ENCODE results near the gene DPEP2. TPM values are rescaled to one million over a fixed set of nuclear protein-coding genes. Genes with fewer than 3 reads are reported as not detected.

The DPEP2 gene
- total and polyA plus RNA-seq, 7 donors, result 0.69 to 11.9 (median 2.5) TPM

DNA sequence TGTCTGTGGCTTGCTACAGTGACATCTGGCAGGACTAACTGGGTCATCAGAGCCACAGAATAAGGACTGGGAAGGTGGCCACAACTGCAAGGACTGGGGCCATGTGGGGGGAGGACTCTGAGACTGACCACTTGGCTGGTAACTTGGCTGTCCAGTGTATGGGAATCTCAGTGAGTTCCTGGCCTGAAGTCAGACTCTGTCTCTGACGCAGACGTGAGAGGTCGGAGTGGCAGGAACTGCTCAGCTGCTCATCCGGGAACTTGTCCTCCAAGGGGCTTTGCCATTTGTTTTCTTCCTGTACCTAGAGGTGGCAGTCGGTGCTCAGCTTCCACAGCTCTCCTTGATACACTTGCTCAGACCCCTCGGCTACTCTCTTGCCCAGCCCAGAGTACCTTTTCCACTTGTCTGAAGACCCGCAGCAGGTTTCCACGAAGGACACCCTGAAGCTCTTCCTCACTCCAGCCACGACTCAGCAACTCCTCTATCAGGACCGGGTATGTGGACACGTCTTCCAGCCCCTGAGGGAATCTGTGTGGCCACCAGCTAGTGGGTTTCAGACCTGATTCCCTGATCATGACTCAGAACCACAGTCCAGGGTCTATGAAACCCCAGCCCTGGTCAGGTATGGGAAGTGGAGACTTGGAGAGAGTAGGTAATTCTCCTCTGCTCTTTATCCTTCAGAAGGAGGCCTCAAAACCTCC lies 11.7 kb downstream of the DPEP2 start:
- TF ChIP-seq EP300 (IDR thresholded peaks at IDR 0.05), result no peak
- TF ChIP-seq POLR2A (IDR thresholded peaks at IDR 0.05), result no peak
- no peak for TF ChIP-seq POLR2AphosphoS5 (IDR thresholded peaks at IDR 0.05)
- TF ChIP-seq, protein P1, sequence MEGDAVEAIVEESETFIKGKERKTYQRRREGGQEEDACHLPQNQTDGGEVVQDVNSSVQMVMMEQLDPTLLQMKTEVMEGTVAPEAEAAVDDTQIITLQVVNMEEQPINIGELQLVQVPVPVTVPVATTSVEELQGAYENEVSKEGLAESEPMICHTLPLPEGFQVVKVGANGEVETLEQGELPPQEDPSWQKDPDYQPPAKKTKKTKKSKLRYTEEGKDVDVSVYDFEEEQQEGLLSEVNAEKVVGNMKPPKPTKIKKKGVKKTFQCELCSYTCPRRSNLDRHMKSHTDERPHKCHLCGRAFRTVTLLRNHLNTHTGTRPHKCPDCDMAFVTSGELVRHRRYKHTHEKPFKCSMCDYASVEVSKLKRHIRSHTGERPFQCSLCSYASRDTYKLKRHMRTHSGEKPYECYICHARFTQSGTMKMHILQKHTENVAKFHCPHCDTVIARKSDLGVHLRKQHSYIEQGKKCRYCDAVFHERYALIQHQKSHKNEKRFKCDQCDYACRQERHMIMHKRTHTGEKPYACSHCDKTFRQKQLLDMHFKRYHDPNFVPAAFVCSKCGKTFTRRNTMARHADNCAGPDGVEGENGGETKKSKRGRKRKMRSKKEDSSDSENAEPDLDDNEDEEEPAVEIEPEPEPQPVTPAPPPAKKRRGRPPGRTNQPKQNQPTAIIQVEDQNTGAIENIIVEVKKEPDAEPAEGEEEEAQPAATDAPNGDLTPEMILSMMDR (IDR thresholded peaks at IDR 0.05), result no peak
- Histone ChIP-seq H3K4me3 (no peak overlapping the region), H3K27ac (no peak overlapping the region), H3K9me3 (no peaks in the 10 kb centered on the region), H3K27me3 (no peaks in the 10 kb centered on the region), H3K4me1 (no peaks in the 10 kb centered on the region), H3K36me3 (no peaks in the 10 kb centered on the region)
- 79 to 86% methylated on average over 11 of the region's 11 CpGs for WGBS, 2 donors
- no peak for DNase-seq
- intact Hi-C loops (cut with DNase I), result no loop called here

DNA sequence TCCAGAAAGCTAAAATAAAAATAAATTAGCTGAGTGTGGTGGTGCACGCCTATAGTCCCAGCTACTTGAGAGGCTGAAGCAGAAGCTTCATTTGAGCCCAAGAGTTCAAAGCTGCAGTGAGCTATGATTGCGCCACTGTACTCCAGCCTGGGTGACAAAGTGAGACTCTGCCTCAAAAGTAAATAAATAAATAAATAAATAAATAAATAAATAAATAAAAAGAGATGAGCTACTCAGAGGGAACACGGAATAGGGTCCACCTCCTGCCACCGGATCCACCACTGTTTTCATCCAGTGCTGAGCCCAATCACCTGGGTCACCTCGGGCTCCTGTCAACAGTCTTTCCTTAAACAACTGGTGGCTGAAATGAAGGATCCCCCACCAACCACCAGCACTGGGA lies 12.3 kb downstream of the DPEP2 start:
- H3K27ac ChIP-seq, result no peak overlapping the region
- H3K9me3 ChIP-seq, result no peaks in the 10 kb centered on the region
- H3K4me3 ChIP-seq, result no peak overlapping the region
- 84 to 89% methylated on average over 5 of the region's 5 CpGs for WGBS, 2 donors
- no peak for TF ChIP-seq POLR2A (IDR thresholded peaks at IDR 0.05)
- no peak for TF ChIP-seq EP300 (IDR thresholded peaks at IDR 0.05)
- TF ChIP-seq, protein P1 (IDR thresholded peaks at IDR 0.05), result no peak
- no peak for TF ChIP-seq POLR2AphosphoS5 (IDR thresholded peaks at IDR 0.05)
- H3K36me3 ChIP-seq, result no peaks in the 10 kb centered on the region
- no peak for DNase-seq
- no peaks in the 10 kb centered on the region for H3K27me3 ChIP-seq
- no peaks in the 10 kb centered on the region for H3K4me1 ChIP-seq
- intact Hi-C loops (cut with DNase I), result no loop called here

- H3K36me3 ChIP-seq, result no peaks in the 10 kb centered on the region
- DNase-seq, result no peak
- no peaks in the 10 kb centered on the region for H3K9me3 ChIP-seq
- no peak overlapping the region for H3K27ac ChIP-seq
- intact Hi-C loops (cut with DNase I), result no loop called here
- H3K4me1 ChIP-seq, result no peaks in the 10 kb centered on the region
- peaks cover 0 to 16% (median 7%) of the 10 kb centered on the region in 3 donors for H3K27me3 ChIP-seq
- 90 to 95% methylated on average over 49 of the region's 49 CpGs for WGBS, 2 donors
- no peak overlapping the region for H3K4me3 ChIP-seq
- TF ChIP-seq, protein P1 (IDR thresholded peaks at IDR 0.05), result no peak
- TF ChIP-seq POLR2AphosphoS5 (IDR thresholded peaks at IDR 0.05) (no peak), POLR2A (IDR thresholded peaks at IDR 0.05) (no peak), EP300 (IDR thresholded peaks at IDR 0.05) (no peak)
These were observed 17.1 kb downstream of the DPEP2 start for GRCh38 chr16:67982011-67982696.

- Histone ChIP-seq H3K36me3 (no peaks in the 10 kb centered on the region), H3K4me1 (no peaks in the 10 kb centered on the region), H3K9me3 (no peaks in the 10 kb centered on the region), H3K4me3 (no peak within 1 kb of the TSS), H3K27ac (no peak within 1 kb of the TSS), H3K27me3 (peaks cover 0 to 16% (median 7%) of the 10 kb centered on the region in 3 donors)
- intact Hi-C loops (cut with DNase I), result no loop called here
- 69 to 77% methylated on average over 62 of the region's 62 CpGs for WGBS, 2 donors
- DNase-seq, result no peak
- TF ChIP-seq POLR2AphosphoS5 (IDR thresholded peaks at IDR 0.05) (no peak), EP300 (IDR thresholded peaks at IDR 0.05) (no peak), POLR2A (IDR thresholded peaks at IDR 0.05) (no peak)
- TF ChIP-seq, protein P1 (IDR thresholded peaks at IDR 0.05), result no peak
These were observed 19.2 kb downstream of the DPEP2 start, which contains the start of gene DPEP3 for GRCh38 chr16:67979955-67980678. DPEP3 (minus strand) TSS chr16:67980499; CDS start chr16:67980380, 119 bp downstream.

All from sigmoid colon (tissue), 7 donors.